ENCODE results near the gene FTSJ1.
"Not testable (repeated sequence)": the region's sequence is repeated elsewhere in the genome, so short reads cannot be mapped to it uniquely, and the experiment has no call there.

The FTSJ1 gene

DNA sequence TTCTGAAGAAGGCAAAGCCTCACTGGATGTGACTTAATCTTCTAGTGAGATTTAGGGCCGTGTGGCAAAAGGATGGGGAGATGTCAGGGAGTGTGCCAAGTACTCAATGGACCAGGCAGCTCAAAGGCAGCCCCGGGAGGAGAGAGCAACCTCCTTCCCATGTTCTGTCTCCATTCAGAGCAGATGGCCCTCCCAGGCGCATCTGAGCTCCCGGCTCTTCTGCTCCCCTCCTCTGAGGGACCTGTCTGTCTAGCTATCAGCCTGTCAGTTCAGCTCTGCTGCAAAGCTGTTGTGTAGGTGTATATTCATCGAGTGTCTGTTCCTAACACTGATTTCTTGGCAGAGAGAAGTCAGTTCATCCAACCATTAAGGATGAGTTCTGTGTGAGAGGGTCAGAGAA lies 21.9 kb downstream of the FTSJ1 start:
- no peak for DNase-seq (ENCODE audit: low read depth)

DNA sequence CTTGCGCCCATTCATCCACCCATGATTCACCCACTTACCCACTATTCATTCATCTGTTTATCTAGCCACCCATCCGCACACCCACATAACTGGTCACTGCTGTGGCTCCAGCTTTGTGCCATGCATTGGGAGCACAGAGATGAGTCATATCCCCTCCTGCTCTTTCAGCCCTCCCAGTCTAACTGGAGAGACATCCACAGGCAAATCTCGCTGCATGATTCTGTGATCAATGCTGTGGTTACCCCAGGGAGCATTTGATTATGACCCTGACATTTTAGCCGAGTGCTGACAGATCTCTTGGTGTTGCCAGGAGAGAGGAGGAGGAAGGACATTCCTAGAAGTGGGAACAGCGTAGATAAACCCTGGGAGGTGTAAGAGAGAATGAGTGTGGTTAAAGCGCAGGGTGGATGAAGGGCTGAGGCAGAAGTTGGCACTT lies 22.4 kb downstream of the FTSJ1 start:
- DNase-seq (ENCODE audit: low read depth): no peak

DNA sequence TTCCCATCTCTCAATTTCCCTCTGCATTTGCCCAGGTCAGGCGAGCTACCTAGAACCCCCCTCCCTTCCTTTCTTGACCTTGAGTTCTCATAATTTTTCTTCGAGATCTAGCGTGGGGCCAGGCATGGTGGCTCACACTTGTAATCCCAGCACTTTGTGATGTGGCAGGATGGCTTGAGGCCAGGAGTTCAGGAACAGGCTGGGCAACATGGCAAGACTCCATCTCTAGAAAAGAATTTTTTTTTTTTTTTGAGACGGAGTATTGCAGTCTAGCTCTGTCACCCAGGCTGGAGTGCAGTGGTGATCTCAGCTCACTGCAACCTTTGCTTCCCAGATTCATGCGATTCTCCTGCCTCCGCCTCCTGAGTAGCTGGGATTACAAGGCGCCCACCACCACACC lies 28.3 kb downstream of the FTSJ1 start:
- DNase-seq (ENCODE audit: low read depth): no peak

- DNase-seq (ENCODE audit: low read depth): no peak
Measured at GRCh38 chrX:48505481-48505880, 29.5 kb downstream of the FTSJ1 start.

DNA sequence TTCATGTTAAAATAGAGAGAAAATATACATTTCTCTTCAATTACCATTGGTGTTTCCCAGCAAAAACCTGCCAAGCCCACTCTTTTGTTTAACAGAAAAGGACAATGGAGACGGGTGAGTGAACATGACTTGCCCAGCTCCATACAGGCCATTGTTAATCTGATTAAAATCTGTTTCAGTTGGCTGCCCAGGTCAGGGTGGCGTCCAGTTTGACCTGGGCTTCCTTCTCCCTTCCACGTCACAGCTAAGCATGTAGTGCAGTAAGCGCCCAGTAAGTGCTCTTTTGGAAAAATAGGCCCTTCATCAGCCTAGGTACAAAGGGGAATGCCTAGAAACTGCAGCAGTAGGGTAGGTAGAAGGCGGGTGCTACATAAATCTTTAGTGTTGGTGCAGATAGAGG lies 31.2 kb downstream of the FTSJ1 start:
- no peak for DNase-seq (ENCODE audit: low read depth)

- peak; percentile 75 for DNase-seq (ENCODE audit: low read depth)
Measured at GRCh38 chrX:48508400-48509244, 32.6 kb downstream of the FTSJ1 start, which contains the start of gene PORCN. Gene PORCN, plus strand, starts transcription at chrX:48508992. Its CDS starts 829 bp downstream, at chrX:48509821.

GRCh38 chrX:48509245-48509590 lies 33.2 kb downstream of the FTSJ1 start:
- no peak for DNase-seq (ENCODE audit: low read depth)

- DNase-seq (ENCODE audit: low read depth): no peak
Measured at GRCh38 chrX:48509619-48510018, 33.6 kb downstream of the FTSJ1 start.

DNA sequence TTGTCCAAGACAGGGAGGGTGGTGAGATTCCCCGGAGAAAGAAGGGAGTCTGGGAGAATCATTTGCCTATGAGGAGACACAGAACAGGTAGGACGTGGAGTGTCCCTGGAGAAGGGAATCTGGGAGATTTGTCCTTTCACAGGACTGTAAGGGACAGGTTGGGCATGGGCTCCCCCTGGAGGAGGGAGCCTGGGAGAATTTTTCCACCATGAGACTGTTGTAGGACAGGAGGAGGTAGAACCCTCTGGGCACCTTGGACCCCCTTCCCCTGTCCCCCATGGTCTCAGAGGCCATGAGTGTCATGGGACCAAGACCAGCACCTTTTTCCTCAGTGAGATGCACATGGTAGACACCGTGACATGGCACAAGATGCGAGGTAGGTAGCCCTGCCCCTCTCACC lies 35.6 kb downstream of the FTSJ1 start:
- DNase-seq (ENCODE audit: low read depth): no peak

DNA sequence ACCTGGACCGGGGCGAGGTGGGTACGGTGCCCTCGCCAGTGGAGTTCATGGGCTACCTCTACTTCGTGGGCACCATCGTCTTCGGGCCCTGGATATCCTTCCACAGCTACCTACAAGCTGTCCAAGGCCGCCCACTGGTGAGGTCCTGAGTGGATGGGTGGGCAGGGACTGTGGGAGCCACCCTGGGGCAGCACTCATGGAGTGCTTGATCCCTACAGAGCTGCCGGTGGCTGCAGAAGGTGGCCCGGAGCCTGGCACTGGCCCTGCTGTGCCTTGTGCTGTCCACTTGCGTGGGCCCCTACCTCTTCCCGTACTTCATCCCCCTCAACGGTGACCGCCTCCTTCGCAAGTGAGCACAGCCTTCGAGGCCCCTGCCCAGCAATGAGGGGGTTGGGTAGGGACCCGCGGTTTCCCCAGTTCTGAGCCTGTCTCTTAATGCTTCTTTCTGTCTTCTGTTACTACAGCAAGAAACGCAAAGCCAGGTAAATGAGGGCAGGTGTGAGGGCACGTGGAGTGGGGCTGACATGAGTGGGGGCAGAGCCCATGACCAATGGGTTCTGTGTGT lies 36.5 kb downstream of the FTSJ1 start:
- no peak for DNase-seq (ENCODE audit: low read depth)

DNA sequence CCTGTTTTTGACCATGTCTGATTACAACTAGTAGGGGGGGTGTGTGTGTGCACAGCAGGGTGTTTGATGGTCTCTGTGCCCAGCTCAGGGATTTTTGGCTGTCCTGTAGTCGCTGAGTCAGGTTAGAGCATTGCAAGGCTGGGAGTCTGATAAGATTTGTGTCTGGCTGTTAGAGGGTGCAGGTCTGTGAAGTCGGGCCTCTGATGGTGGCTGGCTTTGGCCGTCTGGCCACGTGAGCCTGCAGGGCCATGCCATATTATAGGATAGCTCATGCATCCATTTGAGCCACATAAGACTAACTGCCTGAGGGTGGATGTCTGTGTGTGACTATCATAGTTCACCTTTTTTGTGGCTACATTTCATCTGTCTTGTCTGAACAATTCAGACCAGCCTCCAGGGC lies 37.7 kb downstream of the FTSJ1 start:
- no peak for DNase-seq (ENCODE audit: low read depth)

GRCh38 chrX:48514126-48514806 lies 38.3 kb downstream of the FTSJ1 start:
- DNase-seq (ENCODE audit: low read depth): no peak

GRCh38 chrX:48514868-48515460 lies 39.0 kb downstream of the FTSJ1 start:
- DNase-seq (ENCODE audit: low read depth): no peak

DNA sequence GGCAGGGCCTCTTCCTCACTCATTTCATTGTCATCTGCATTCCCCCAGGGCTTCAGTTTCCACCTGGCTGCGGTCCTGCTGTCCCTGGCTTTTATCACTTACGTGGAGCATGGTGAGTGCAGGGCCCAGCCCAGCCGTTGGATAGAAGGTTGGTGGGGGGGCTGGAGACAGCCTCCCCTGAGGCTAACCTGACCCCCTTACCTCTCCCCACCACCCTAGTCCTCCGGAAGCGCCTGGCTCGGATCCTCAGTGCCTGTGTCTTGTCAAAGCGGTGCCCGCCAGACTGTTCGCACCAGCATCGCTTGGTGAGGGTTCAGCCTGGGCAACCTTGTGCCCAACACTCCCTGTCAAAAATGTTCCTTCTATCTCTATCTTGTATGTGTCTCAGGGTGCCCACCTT lies 39.8 kb downstream of the FTSJ1 start:
- no peak for DNase-seq (ENCODE audit: low read depth)

DNA sequence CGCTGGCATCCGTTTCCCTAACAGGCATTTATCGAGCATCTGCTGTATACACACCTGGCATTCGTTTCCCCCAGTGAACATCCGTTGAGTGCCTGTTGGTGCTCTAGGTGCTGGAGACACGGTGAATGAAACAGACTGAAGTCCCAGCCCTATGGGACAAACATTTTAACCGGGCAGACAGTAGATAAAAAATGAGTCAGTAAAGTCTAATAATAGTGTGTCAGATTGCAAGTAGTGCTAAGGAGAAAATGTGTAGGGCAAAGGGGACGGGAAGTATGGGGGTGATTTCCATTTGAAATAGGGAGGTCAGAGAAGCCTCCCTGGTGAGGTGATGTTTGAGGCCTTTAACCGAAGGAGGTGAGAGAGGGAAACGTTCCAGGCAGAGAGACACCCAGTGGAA lies 40.3 kb downstream of the FTSJ1 start:
- DNase-seq (ENCODE audit: low read depth): no peak

- no peak for DNase-seq (ENCODE audit: low read depth)
Measured at GRCh38 chrX:48516987-48517386, 41.0 kb downstream of the FTSJ1 start.

DNA sequence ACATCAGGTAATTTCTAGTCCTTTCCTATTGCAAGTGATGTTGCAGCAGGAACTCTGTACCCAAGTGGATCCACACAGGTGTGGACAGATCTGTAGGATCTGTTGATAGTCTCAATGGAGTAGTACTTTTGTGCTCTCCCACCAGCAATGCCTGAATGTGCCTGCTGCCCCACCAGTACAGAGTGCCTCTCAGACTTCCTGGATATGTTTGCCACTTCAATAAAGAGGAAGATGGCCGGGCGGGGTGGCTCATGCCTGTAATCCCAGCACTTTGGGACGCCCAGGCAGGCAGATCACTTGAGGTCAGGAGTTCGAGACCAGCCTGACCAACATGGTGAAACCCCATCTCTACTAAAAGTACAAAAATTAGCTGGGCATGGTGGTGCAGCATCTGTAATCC lies 43.5 kb downstream of the FTSJ1 start:
- not testable (repeated sequence) for DNase-seq (ENCODE audit: low read depth)

DNA sequence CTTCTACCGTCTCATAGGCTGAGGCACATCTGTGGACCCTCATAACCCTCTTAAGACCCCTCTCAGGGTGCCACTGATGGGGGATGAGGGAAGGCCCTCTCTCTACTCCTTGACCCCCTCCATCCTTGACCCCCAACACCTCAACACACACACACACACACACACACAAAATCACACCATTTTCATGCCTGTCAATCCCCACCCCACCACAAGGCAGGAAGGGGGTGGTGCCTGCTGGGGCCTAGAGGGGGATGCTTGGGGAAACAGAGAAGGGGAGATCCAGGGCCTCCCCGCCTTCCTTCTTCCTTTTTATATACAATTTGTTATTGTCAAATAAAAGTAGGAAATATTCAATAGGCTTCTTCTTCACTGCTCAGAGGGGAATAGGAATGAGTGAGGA lies 44.5 kb downstream of the FTSJ1 start:
- DNase-seq (ENCODE audit: low read depth): no peak

DNA sequence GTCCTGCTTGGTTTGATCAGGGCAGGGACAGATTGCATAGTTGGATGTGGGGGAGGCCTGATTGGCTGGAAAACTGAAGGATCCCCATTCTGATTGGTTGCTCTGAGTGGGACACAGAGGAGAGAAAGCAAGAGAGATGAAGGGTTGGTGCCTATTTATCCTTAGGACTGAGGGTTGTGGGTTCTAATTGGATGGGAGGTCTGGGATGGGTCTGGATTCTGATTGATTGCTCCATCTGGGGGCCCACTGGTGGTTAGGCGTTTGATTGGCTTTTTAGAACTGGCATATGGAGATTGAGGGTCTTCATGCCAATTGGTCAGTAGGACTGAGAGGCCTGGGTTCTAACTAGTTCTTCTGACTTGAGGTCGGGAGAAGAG lies 45.0 kb downstream of the FTSJ1 start:
- no peak for DNase-seq (ENCODE audit: low read depth)

DNA sequence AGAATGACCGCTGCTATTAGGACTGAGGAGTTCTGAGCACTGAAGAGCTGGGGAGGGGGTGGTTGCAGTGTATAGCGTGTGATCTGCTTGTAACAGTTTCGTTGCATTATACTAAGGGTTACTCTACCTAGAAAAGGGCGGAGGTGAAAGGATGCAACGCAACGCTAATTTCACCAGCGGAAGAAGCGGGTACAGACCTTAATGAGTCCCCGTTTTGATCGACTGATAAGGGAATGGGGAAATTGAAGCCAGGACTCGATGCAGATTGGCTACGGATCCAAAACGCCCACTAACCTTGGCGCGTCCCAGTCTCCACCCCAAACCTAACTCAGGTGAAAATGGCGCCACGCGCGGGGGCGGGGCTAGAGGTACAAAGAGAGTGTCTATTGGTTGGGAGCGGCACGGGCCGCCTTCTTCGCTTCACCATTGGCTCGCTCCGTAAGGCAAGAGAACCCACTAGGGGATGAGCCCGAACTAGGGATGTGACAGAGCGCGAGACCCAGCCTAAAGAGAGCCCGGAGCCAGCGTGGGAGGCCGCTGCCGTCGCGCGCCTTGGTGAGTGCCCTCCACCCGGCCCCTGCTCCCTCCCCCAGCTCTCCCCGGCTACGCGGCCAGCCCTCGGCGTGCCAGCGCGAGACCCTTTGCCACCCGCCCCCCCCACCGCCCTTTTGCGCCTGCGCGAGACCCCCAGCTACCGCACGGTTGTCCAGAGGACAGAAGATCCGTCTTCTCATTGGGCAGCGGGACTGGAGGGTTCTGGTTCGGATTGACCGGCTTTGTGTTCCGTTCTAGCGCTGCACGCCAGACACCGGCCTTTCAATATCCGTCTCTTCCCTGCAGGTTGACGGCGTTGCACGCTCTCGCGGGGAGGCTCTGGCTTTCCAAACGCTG lies 45.6 kb downstream of the FTSJ1 start, which contains the start of gene EBP:
Gene EBP (plus strand): TSS at position 456 of the 891 bp plus-strand sequence. CDS start 1,964 bp downstream, outside the sequence.
- DNase-seq (ENCODE audit: low read depth): peak; percentile 90

- DNase-seq (ENCODE audit: low read depth): no peak
Measured at GRCh38 chrX:48522291-48522690, 46.3 kb downstream of the FTSJ1 start.

DNA sequence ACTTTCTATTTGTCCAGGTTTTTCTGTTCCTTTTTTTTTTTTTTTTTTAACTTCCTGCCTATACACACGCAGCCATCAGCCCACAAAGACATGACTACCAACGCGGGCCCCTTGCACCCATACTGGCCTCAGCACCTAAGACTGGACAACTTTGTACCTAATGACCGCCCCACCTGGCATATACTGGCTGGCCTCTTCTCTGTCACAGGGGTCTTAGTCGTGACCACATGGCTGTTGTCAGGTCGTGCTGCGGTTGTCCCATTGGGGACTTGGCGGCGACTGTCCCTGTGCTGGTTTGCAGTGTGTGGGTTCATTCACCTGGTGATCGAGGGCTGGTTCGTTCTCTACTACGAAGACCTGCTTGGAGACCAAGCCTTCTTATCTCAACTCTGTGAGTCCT lies 47.7 kb downstream of the FTSJ1 start:
- no peak for DNase-seq (ENCODE audit: low read depth)
